Measurements from ENCODE around the gene OR5AC2.

DNA sequence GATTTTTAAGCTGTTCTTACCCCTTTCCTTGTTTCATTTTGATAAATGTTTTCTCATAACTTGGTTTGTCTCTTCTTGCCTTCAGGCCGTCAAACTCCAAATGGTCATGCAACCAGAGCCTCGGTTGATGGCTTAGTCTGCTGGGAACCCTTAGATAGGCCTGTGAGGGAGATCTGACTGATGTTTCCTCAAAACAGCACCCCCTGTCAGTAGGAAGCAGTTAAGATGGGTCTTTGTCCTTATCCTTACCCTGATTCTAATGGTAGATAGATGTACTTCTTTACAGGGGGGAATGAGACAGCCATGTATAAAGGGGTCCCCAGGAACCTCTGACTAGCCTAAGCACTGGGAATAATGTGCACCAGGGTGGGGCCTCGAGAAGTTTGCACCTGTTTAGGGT is 27.3 kb downstream of the OR5AC2 start:
- TF ChIP-seq EZH2 (IDR thresholded peaks at IDR 0.05) (no peak), POLR2AphosphoS5 (IDR thresholded peaks at IDR 0.05; ENCODE audit: borderline replicate concordance, low read depth, low read length) (no peak)
